Measurements from ENCODE around the gene ZNF418.
"Not testable (repeated sequence)": the region's sequence is repeated elsewhere in the genome, so short reads cannot be mapped to it uniquely, and the experiment has no call there.

The ZNF418 gene

GRCh38 chr19:57888107-57888559, 47.1 kb downstream of the ZNF418 start:
- DNase-seq, result no peak

- DNase-seq, result no peak
Observed at GRCh38 chr19:57887195-57887941, 47.8 kb downstream of the ZNF418 start.

GRCh38 chr19:57886046-57886445, 49.2 kb downstream of the ZNF418 start:
- DNase-seq, result no peak

GRCh38 chr19:57873883-57874799, 61.1 kb downstream of the ZNF418 start:
- DNase-seq, result not testable (repeated sequence)

GRCh38 chr19:57872450-57872849, 62.8 kb downstream of the ZNF418 start:
- DNase-seq, result no peak
